ENCODE measurements around the gene TPSD1.

GRCh38 chr16:1222553-1223354 is 33.1 kb upstream of the TPSD1 start:
- TF ChIP-seq E2F4 (CRISPR knock-in tag; IDR thresholded peaks at IDR 0.05; ENCODE audit: low read depth), result no peak
- TF ChIP-seq CHD1 (IDR thresholded peaks at IDR 0.05; ENCODE audit: low read length), result no peak
- TF ChIP-seq ATF3 (IDR thresholded peaks at IDR 0.05), result no peak
- no peak for TF ChIP-seq ATF3 (CRISPR knock-in tag; conservative IDR thresholded peaks at IDR 0.05)
- TF ChIP-seq POLR2A (conservative IDR thresholded peaks at IDR 0.05), result no peak
- no peak for TF ChIP-seq ZBTB26 (CRISPR knock-in tag; IDR thresholded peaks at IDR 0.05)
